Stimulated activated CD4-positive, alpha-beta T cell treated with anti-CD3 and anti-CD28 coated beads, Interleukin-4, amount 100 ng/mL, for 48 hours (primary cell): ENCODE measurements around the gene URAD.

Source experiments
- DNase-seq, 2 donors: peaks; one replicate each; pipeline ENCODE4 v3.0.0-alpha.2; 2020; ENCODE audit warnings: low read depth in 2 of 2

URAD gene

DNA sequence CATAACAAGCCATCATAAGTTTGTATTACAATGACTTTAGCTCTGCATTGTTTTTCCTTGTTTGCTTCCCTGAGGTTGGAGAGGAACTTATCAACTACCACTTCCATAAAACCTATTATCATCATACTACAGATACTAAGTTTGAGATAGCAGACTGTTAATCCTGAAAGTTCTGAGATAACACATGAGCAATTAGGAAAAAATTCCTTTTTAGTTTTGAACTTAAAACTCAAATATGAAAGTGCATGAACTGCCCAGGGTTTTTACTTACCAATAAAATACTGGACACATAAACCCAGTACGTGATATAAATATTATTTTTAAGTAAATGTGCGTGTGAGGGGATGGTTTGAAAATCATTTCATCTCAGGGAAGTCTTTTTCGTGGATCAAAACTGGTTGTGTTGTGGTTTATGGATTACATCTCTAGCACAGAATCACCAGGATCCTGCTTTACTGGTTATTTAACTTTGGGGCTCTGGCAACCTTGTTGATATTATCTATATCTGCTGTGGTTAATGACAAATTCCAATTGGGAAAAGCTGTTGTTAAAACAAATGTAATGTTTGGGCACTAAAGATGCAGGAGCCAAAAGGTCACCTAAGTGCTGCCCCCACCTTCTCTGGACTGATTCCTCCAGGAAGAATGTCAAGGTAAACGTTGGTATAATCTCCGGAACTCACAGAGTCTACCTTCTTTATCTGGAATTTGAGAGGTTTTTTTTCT, 31.8 kb downstream of the URAD start:
- DNase-seq, result no peak

DNA sequence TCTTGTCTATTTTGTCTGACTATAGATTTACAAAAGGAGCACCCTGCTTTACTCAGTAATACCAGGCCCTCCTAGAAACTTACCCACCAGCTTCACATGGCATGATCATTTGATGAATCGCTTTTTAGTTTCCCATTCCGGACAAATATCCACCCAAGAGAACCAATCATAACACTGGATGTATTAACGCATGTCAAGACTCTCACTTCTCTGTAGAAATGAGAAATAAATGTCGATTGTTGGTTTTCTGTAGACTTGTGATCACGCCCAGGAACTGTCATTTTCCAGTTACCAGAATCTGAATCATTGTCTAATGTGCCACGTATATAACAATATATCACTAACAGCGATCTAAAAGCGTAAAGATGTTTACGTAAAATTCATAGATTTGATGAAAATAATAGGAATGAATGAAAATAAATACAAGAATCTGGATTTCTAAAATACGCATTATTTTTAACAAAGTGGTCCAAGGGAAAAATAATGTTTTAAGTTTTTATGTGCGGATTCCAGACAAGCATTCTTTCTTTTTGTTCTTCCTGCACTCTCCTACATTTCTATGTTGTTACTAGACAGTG, 33.4 kb downstream of the URAD start:
- no peak for DNase-seq

DNA sequence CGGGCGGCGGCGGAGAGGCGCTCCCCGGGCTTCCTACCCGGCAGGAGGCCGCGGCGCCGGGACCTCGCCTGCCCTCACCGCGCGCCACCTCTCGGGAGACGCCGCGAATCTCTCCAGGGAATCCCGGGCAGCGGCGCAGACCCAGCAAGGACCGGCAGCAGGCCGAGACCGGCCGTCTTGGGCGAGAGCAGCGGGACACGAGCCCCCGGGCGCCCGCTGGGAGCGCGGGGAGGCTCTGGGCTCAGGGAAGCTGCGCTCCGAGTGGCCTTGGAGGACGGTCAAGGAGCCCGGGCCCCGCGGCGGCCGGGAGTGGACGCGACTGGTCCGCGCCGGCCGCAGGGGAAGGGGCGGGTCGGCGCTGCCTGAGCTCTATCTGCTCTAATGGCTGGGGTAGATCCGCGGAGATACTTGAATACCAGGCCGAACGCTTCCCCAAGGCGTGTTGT, 34.1 kb downstream of the URAD start:
- no peak for DNase-seq

DNA sequence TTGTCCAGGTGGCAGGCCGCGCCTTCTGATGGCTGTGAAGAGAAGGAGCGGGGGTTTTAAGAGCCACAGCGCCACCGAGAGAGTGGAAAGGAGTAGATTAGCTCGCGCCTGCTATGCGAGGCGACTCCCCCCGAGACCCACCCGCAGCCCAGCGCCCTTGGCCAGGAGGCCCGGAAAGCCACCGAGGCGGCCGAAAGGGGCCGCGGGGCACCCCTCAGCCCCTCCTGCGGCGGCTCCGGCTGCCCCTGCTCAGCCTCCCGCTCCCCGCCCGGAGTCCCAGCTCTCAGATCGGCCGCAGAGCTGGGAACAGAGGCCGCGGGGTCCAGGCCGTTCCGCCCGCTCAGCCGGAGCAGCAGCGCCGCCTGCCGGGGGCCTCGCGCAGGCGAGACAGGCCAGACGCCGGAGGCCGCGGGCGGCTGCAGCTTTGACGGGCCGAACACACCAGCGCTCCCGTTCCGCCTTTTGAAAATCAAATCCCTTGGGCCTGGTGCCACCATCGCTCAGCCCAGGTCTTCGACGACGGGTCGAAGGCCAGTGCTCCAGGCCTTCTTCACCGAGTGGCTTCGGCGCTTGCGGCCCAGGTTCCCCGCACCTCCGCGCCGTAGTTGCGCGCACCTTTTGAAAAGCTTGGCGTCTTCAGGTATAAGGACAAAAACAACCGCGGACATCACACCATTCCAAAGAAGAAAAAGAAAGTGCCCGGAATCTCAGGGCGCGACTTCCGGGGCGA, 34.7 kb downstream of the URAD start:
- peak; percentile 73 to 75 for DNase-seq

DNA sequence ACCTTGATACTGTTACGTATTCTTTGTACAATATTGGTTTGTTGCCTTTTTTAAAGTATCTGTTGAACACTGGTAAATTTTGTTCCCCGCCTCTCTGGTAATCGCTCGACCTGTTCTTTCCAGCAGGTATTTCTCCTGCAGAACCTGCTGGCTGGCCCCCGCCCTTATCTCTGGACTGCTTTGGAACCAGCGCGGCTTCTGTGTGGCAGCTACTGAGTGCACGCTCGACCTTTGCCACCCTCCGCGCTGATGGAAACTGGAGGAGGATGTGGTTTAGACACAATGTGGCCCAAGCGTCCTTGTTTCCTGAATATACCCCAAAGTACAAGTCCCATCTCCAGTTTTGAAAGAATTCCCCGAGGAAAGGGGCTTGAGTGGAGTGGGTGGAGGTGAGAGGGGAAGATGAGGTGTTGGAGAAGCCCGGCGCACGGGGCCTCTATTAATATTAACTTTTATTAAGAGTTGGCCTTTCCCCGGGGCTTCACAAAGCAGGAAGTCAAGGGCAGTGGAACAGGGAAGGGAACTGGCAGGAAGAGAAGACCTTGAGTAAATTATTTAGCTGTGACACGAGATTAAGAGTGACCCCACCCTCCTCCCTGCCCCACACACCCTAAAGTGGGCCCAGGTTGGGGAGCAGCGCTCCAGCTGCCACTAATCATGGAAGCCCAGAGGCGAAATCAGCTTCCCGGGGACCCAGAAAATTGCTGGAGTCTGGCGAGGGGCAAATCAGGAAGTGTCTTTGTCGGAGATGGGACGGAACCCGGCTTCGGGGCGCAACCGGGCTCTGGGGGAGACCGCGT, 35.4 kb downstream of the URAD start:
- DNase-seq, result no peak

DNA sequence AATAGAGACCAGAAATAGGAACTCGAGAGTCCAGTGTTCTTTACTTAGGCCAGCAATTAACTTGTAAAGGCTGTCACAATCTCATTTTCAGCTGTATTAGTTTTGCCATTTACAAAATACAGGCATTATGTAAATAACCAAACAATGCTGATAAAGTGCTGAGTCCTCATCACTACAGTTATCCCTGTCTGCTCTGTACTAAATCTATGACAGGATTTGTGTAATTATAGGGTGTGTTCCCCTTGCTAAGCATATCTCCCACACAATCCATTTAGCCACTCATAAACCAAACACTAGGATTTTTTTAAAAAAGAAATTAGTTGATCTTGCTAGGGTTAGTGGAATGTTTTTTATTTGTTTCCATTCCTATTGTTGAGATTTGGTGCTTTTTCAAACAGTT, 45.5 kb downstream of the URAD start:
- DNase-seq, result no peak

DNA sequence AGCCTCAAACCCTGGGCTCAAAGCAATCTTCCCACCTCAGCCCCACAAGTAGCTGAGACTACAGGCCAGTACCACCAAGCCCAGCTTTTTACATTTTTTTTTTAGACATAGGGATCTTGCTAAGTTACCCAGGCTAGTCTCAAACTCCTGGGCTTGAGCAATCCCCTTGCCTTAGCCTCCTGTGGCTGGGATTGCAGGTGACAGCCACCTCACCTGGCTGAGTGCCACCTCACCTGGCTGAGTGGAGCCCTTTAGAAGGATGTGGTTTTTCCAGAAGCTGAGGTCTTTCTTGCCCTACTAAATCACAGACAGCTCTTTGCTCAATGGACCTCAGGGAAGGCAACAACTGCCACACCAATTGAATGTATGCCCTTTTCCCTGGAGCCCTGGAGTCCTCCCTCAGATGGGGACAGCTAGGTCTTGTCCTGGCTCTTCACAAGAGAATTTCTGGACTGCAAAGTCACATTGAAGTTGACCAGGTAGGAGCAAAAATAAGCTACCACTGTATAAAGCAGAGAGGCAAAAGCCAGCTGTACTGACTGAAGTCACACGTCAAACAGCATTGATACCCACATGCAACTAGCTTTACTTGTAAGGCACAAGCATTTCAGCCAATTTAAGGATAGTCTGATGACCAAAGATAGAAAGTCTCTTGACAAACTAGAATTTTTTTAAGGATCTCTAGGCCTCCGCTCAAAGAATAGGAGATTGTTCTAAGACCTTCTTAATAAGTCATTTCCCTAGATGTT, 54.7 kb downstream of the URAD start:
- DNase-seq, result no peak

DNA sequence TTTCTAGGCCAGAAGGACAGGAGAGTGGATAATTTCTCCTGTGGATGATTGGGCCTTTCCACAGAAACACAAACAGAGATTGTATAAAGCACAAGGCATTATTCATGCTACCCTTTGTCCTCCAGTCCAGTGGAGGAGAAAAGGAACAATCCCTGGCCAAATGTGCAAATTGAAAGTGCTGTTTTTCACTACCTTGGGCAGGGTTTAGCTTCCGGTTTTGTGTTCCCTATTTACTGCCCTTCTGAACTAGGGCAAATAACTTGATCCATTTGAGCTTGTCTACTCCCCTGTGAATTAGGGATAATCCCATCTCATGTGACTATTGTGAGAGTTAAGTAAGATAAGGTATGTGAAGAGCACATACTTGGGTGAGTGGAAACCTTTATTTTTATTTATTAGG, 55.4 kb downstream of the URAD start:
- DNase-seq, result no peak

DNA sequence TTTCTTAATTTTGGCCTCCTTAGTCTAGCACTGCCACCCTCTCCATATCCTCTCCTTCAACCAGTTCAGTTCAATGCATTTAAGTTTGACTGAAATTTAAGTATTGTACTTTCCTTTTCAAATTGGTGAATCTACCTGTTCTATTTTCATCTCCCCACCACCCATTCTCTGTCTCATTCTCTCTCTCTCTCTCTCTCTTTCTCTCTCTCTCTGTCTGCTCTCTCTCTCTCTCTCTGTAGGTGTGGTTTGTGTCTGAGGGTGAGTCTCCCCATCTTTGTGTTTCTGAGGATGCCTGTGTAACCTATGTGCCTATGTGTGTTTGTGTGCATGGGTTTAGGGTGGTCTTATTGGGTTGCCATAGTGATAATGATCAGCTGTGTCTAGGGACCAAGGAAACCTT, 58.6 kb downstream of the URAD start:
- no peak for DNase-seq

DNA sequence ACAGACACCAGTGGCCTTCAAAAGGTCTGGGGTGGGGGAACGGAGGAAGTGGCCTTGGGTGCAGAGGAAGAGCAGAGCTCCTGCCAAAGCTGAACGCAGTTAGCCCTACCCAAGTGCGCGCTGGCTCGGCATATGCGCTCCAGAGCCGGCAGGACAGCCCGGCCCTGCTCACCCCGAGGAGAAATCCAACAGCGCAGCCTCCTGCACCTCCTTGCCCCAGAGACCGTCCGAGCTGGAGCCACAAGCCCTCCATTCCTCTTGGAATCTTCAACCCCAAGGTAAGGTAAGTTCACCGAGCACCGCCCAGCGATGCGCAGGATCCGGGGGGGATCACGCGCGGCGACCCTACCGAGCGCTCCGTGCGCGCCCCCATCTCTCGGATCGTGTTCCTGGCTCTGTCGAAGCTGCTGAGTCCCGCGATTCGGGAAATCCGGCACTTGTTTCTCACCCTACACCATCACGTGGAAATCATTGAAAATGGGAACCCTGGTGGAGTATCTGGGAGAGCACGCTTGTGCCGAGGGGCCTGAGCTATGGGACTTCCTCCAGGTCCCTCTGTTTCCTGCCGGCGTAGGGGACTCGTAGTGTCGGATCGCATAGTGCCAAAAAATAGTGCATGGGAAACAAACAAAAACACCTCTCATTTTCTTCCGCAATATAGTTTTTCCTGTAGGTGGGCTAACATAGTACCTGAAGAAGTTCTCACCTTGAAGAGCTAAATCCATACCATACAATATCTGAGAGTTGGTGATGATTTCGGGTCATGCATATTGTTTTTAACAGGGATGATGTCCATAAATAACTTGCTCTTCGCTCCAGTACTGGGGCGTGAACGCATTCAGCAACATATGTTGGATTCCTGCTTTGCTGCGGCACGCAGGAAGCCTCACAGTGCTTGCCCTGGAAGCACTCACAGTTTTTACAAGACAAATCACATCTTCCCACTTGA, 59.4 kb downstream of the URAD start:
- no peak for DNase-seq

DNA sequence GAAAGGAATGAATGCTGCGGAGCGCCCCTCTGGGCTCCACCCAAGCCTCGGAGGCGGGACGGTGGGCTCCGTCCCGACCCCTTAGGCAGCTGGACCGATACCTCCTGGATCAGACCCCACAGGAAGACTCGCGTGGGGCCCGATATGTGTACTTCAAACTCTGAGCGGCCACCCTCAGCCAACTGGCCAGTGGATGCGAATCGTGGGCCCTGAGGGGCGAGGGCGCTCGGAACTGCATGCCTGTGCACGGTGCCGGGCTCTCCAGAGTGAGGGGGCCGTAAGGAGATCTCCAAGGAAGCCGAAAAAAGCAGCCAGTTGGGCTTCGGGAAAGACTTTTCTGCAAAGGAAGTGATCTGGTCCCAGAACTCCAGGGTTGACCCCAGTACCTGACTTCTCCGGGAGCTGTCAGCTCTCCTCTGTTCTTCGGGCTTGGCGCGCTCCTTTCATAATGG, 60.1 kb downstream of the URAD start:
- DNase-seq, result no peak
